ENCODE data around the gene BMP5. TPM values are rescaled to one million over a fixed set of nuclear protein-coding genes. Genes with fewer than 3 reads are reported as not detected.

The BMP5 gene
- total RNA-seq, 2 experiments from 2014 or later, result not detected

DNA sequence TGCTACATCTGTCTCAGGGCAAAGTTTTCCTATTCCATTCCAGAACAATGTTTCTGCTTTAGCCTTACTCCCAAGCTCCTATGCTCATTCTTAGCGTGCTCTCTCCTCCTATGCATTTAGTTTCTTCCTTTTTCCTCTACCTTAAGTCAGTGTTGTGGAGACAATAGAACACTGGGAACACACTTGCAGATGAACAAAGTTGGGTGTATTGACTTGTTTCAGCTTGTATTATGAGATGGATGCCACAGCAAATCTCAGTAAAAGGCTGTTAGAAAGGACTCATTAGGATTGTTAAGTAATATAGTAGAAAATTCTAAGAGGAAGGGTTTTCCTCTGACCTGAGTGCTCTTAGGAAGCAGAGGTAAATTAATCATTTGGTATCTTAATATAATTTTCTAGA is 48.4 kb downstream of the BMP5 start:
- intact Hi-C loops (cut with DNase I, micrococcal nuclease), result no loop called here
- Mint-ChIP-seq H3K27ac (no peak overlapping the region), H3K4me1 (no peaks in the 10 kb centered on the region), H3K36me3 (ENCODE audit: low read depth) (no peaks in the 10 kb centered on the region), H3K4me3 (no peak overlapping the region), H3K9me3 (ENCODE audit: low read depth) (peaks cover 6% of the 10 kb centered on the region), H3K27me3 (no peaks in the 10 kb centered on the region)
- DNase-seq (no peak), ATAC-seq (no peak)
- CTCF ChIA-PET, result no interaction called here
- POLR2A ChIA-PET, result no interaction called here

DNA sequence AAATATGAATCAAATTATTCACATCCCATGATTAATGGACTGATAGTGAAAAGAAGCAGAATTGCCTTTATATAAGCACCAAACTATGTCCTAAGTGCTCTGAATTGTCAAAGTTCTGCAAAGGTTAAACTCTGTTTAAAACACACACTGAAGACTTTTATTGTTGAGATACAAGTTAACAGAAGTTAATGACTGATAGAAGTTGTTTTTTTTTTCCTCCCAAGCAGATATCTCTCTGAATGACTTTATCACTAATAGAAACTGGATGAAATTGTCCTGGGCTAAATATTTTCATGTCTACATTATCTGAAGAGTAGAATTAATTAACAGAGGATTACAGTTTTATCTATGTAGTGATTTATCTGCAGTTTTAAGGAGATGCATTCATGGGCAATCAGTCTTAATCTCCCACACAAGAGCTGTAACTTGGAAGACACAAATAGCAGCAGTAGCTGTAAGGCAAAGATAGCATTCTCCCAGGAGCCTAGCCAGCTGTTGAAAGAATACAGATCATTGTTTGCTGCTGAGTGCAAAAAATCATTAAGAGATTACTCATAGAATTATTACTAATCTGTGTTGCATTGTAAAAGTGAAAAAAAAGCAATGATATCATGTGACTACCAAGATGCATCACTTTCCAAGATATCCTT is 49.9 kb downstream of the BMP5 start:
- CTCF ChIA-PET, result interaction anchor here (0.6 kb wide), 1 partner anchor 297 kb away, joined by 3 read pairs; no protein-coding TSS in a partner anchor
- Mint-ChIP-seq H3K9me3 (ENCODE audit: low read depth) (peaks cover 6% of the 10 kb centered on the region), H3K4me3 (no peak overlapping the region), H3K36me3 (ENCODE audit: low read depth) (no peaks in the 10 kb centered on the region), H3K27me3 (no peaks in the 10 kb centered on the region), H3K4me1 (no peaks in the 10 kb centered on the region), H3K27ac (no peak overlapping the region)
- intact Hi-C loops (cut with DNase I, micrococcal nuclease), result no loop called here
- ATAC-seq (no peak), DNase-seq (no peak)
- POLR2A ChIA-PET, result no interaction called here

DNA sequence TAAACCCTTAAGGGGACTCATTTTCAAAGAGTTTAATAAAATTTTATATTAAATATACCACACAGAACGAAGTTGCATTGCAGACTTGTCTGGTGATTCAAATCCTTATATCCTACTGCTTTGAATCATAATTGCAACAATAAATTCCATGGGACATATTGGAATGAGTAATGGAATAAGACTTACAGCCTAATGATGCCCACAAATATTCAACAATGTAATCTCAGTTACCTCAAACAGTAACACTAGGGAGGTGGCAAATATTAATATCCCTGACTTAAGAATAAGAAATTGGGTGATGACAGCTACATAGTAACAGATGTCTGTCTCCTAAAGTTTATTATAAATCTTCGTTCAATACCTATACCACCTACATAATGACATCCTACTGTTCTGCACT is 52.6 kb downstream of the BMP5 start:
- ChIA-PET CTCF (no interaction called here), POLR2A (no interaction called here)
- Mint-ChIP-seq H3K4me1 (no peaks in the 10 kb centered on the region), H3K27me3 (no peaks in the 10 kb centered on the region), H3K36me3 (ENCODE audit: low read depth) (no peaks in the 10 kb centered on the region), H3K9me3 (ENCODE audit: low read depth) (peaks cover 6% of the 10 kb centered on the region), H3K4me3 (no peak overlapping the region), H3K27ac (no peak overlapping the region)
- intact Hi-C loops (cut with DNase I, micrococcal nuclease), result no loop called here
- ATAC-seq, result no peak
- no peak for DNase-seq

DNA sequence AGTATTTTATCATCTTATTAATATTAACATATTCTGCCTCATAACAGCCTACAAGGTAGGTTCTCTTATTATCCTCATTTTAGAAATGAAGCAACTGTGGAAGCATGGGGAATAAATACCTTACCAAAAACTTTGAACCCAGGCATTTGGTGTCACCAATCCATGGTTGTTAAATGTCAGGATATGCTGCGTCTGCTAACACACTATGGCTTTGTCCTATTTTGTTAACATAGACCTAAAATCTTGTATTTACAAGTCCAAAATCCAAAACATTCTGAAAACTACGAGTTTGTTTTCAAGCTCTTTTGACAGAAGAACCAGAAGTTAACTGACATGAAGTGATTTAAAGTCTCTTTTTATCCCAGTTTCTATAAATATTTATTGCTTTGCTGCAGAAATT is 53.4 kb downstream of the BMP5 start:
- Mint-ChIP-seq H3K4me3 (no peak overlapping the region), H3K36me3 (ENCODE audit: low read depth) (no peaks in the 10 kb centered on the region), H3K9me3 (ENCODE audit: low read depth) (peaks cover 6% of the 10 kb centered on the region), H3K27me3 (no peaks in the 10 kb centered on the region), H3K27ac (no peak overlapping the region), H3K4me1 (no peaks in the 10 kb centered on the region)
- POLR2A ChIA-PET, result no interaction called here
- intact Hi-C loops (cut with DNase I, micrococcal nuclease), result no loop called here
- no peak for DNase-seq
- CTCF ChIA-PET, result no interaction called here
- ATAC-seq, result no peak

DNA sequence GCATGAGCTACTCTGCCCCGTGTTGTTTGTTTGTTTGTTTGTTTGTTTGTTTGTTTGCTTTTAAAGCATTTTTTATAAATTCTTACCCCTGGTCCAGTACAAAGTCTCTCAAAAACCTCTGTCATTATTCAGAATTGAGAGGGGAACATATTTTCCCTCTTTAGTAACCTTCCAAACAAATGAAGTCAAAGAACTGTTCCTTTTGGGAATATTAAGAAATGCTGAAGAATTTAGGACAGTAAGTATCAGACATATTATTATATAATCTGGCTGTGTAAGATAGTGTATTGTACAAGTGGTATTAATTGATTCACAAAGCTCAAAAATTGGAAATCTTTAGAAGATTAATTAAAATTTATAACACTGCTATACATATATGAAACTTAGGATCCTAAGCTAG is 54.7 kb downstream of the BMP5 start:
- ChIA-PET POLR2A (no interaction called here), CTCF (interaction anchor here (0.6 kb wide), 2 partner anchors 24 to 203 kb away, joined by 3 read pairs; no protein-coding TSS in a partner anchor)
- intact Hi-C loops (cut with DNase I, micrococcal nuclease), result no loop called here
- Mint-ChIP-seq H3K9me3 (ENCODE audit: low read depth) (peaks cover 2% of the 10 kb centered on the region), H3K4me1 (no peaks in the 10 kb centered on the region), H3K27ac (no peak overlapping the region), H3K4me3 (no peak overlapping the region), H3K36me3 (ENCODE audit: low read depth) (no peaks in the 10 kb centered on the region), H3K27me3 (no peaks in the 10 kb centered on the region)
- DNase-seq, result no peak
- ATAC-seq, result no peak

DNA sequence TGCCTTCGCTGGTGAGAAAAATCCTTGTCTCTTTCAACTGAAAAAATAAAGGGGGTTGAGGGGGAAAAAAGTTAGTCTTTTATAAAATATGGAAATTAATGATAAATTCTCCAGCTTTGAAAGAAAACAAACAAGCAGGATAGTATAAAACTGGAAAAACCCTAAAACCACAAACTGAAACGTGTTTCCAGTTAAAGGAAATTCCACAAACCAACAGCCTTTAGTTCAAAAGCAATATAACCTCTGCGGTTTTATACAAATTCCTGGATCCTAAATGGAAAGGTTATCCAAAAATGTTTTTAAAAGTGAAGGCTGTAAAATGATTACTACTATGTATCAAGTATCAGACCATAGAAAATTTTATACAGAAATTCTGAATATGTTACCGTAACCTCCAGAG is 55.6 kb downstream of the BMP5 start:
- no peak overlapping the region for H3K4me3 Mint-ChIP-seq
- no peak overlapping the region for H3K27ac Mint-ChIP-seq
- ATAC-seq, result no peak
- no peaks in the 10 kb centered on the region for H3K9me3 Mint-ChIP-seq (ENCODE audit: low read depth)
- no peaks in the 10 kb centered on the region for H3K4me1 Mint-ChIP-seq
- CTCF ChIA-PET, result interaction anchor here (0.6 kb wide), 2 partner anchors 88 to 202 kb away, joined by 3 to 4 read pairs; no protein-coding TSS in a partner anchor
- no peaks in the 10 kb centered on the region for H3K27me3 Mint-ChIP-seq
- no peaks in the 10 kb centered on the region for H3K36me3 Mint-ChIP-seq (ENCODE audit: low read depth)
- no peak for DNase-seq
- intact Hi-C loops (cut with DNase I, micrococcal nuclease), result no loop called here
- POLR2A ChIA-PET, result no interaction called here

DNA sequence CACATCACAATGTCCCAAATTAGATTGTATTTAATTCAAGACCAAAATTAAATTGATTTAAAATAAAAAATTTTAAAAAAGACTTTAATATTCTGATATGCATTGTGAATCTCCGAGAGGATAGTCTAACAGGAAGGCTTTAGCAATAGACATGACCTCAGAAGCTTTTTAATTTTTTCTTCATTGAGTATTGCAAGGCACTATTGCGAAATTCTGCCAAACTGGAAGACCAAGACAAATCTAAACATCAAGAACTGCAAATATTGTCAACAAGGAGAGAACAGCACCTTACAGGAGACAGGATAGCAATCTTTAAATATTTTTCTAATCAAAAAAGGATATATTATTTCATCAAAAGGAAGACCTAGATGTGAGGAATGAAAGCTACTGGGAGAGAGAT is 56.9 kb downstream of the BMP5 start:
- POLR2A ChIA-PET, result no interaction called here
- intact Hi-C loops (cut with DNase I, micrococcal nuclease), result no loop called here
- Mint-ChIP-seq H3K9me3 (ENCODE audit: low read depth) (no peaks in the 10 kb centered on the region), H3K27me3 (no peaks in the 10 kb centered on the region), H3K27ac (no peak overlapping the region), H3K36me3 (ENCODE audit: low read depth) (no peaks in the 10 kb centered on the region), H3K4me3 (no peak overlapping the region), H3K4me1 (no peaks in the 10 kb centered on the region)
- DNase-seq, result no peak
- ATAC-seq, result no peak
- CTCF ChIA-PET, result no interaction called here

DNA sequence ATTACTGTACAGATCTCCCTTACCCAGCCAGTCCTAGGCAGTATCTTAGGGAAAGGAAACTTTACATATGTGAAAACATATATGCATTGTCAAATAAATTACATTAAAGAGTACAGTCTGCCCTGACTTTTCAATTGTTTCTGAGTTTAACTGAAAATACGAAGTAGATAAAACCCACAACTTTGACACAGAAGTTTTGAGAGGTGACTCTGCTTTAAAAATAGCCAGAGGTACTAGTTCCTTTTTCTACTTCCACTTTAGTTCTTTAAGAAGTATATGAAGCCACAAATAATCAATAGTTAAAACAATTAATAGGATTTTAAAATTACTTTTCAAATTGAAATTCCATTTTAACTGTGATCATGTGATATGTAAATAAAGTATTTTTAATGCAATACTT is 62.9 kb downstream of the BMP5 start:
- H3K27me3 Mint-ChIP-seq, result no peaks in the 10 kb centered on the region
- no peak overlapping the region for H3K4me3 Mint-ChIP-seq
- peaks cover 2% of the 10 kb centered on the region for H3K9me3 Mint-ChIP-seq (ENCODE audit: low read depth)
- intact Hi-C loops (cut with DNase I, micrococcal nuclease), result no loop called here
- ChIA-PET CTCF (no interaction called here), POLR2A (no interaction called here)
- H3K27ac Mint-ChIP-seq, result no peak overlapping the region
- H3K36me3 Mint-ChIP-seq (ENCODE audit: low read depth), result no peaks in the 10 kb centered on the region
- H3K4me1 Mint-ChIP-seq, result no peaks in the 10 kb centered on the region
- DNase-seq, result no peak
- ATAC-seq, result no peak

DNA sequence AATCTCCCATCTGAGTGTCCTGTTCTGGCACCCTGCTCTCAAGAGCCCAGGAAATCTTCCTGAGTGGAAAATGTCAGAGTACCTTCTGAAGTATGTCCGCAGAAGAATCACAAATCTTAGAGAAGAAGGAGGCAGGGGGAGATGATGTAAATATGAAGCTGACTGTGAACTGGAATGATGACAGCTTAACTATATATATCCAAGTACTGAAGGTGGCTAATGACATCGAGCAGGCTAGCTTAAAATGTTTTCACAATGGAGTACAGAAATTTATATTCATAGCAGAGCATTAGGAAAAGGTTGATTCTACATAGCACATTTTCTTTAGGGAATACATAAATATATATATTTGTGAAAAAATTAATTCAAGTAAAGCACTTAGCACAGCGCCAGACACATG is 64.3 kb downstream of the BMP5 start:
- ATAC-seq (no peak), DNase-seq (no peak)
- Mint-ChIP-seq H3K9me3 (ENCODE audit: low read depth) (peaks cover 6% of the 10 kb centered on the region), H3K36me3 (ENCODE audit: low read depth) (no peaks in the 10 kb centered on the region), H3K4me3 (no peak overlapping the region), H3K4me1 (no peaks in the 10 kb centered on the region), H3K27ac (no peak overlapping the region), H3K27me3 (no peaks in the 10 kb centered on the region)
- ChIA-PET POLR2A (no interaction called here), CTCF (no interaction called here)
- intact Hi-C loops (cut with DNase I, micrococcal nuclease), result no loop called here

DNA sequence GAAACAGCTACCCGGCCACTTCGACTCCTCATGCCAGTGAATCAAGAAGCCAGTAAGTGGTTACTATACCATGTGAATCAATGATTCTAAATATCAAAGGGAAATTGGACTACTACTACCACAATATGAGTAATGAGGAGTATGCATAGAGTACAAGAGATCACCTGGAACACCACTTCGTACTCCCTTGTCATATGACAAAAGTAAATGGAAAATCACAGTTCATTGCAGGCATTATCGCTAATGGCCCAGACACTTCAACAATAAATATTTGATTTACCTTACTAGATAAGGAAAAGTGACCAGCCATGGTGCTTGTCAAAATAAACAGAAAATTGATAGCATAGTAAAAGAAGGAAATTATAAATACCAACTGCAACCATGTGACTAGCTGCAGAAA is 73.1 kb downstream of the BMP5 start:
- CTCF ChIA-PET, result no interaction called here
- ATAC-seq, result no peak
- no peak overlapping the region for H3K4me3 Mint-ChIP-seq

DNA sequence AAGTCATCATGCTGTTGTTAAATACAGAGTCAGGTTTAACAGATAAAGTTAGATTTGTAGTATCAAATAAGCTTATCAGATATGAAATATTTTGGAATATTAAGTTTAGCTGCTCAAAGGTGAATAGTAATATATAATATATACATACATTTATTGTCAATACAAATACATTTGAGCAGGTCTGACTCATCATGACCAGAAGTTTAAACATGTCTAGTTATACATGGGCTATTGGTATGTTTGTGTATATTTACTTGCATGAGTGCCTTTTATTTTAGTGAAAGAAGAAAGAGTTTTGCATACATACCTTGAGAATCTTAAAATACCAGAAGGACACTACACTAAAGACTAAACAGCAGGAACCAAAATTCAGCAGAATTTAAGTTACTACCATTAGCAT is 76.8 kb downstream of the BMP5 start:
- no peaks in the 10 kb centered on the region for H3K4me1 Mint-ChIP-seq
- no peak overlapping the region for H3K27ac Mint-ChIP-seq
- H3K9me3 Mint-ChIP-seq (ENCODE audit: low read depth), result peaks cover 2% of the 10 kb centered on the region
- POLR2A ChIA-PET, result no interaction called here
- ATAC-seq (no peak), DNase-seq (no peak)
- CTCF ChIA-PET, result no interaction called here
- no peaks in the 10 kb centered on the region for H3K27me3 Mint-ChIP-seq
- no peaks in the 10 kb centered on the region for H3K36me3 Mint-ChIP-seq (ENCODE audit: low read depth)
- no peak overlapping the region for H3K4me3 Mint-ChIP-seq
- intact Hi-C loops (cut with DNase I, micrococcal nuclease), result no loop called here

More for the DNA sequence above, 73.1 kb downstream of the BMP5 start:
- no peak overlapping the region for H3K27ac Mint-ChIP-seq
- H3K9me3 Mint-ChIP-seq (ENCODE audit: low read depth), result peaks cover 7% of the 10 kb centered on the region
- intact Hi-C loops (cut with DNase I, micrococcal nuclease), result no loop called here
- H3K27me3 Mint-ChIP-seq, result no peaks in the 10 kb centered on the region
- DNase-seq, result no peak
- H3K4me1 Mint-ChIP-seq, result no peaks in the 10 kb centered on the region
- no peaks in the 10 kb centered on the region for H3K36me3 Mint-ChIP-seq (ENCODE audit: low read depth)
- POLR2A ChIA-PET, result no interaction called here

DNA sequence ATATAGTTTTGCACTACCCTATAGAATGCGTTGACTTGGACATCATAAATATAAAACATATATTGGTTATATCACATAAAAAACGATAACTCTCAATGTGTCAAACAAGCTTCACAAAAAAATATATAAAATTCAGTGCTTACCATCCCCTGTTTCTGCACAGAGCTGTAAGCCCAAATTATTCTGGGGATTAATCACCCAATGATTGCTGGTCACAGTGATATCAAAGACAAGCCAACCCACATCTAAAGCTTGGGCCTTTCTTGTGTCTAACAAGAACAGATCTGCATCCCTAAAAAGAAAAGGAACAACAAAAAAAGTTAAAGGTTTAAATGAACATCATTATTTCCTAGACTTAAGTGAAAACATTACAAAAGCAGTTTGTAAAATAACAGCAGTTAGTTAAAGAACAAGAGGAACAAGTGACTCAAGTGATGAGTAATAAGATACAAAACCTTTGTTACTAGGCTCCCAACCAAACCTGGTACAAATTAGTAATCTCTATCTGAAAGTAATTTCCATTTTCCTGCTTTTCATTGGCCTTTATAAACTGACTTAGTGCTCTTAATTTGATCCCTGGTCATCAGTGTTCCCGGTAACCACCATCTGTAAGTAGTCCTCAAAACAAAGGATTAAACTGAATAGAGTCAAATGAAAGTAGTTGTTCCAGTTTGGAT is 81.1 kb downstream of the BMP5 start:
- Mint-ChIP-seq H3K36me3 (ENCODE audit: low read depth) (no peaks in the 10 kb centered on the region), H3K27me3 (no peaks in the 10 kb centered on the region), H3K4me3 (no peak overlapping the region), H3K4me1 (no peaks in the 10 kb centered on the region), H3K9me3 (ENCODE audit: low read depth) (peaks cover 4% of the 10 kb centered on the region), H3K27ac (no peak overlapping the region)
- no peak for ATAC-seq
- DNase-seq, result no peak
- ChIA-PET POLR2A (no interaction called here), CTCF (no interaction called here)
- intact Hi-C loops (cut with DNase I, micrococcal nuclease), result loop anchor here (5.0 kb wide), 1 partner anchor 73 kb away; no protein-coding TSS in a partner anchor
